IMR-90 (cell line): ENCODE data around the gene SPATS2L. TPM values are rescaled to one million over a fixed set of nuclear protein-coding genes. Genes with fewer than 3 reads are reported as not detected.

ENCODE experiments used
- ATAC-seq: fragments of 200-7000 bp; cut with Tn5 transposase; 2 replicates; pipeline ENCODE4 v1.9.1; 2020; ENCODE audit warnings: low read depth, mild to moderate bottlenecking, moderate library complexity
- BruUV-seq: library from RNA; stranded (reverse); fragments of 400-500 nt; replicated peaks from 2 replicates; lab custom pipeline; 2021; lab: Mats Ljungman, UMichigan
- CTCF ChIA-PET: fragments of 300-600 bp; formaldehyde crosslinking; extraction: SDS; loops from one replicate; lab custom pipeline; 2021; ENCODE audit warnings: antibody characterized with exemption; lab: Yijun Ruan, JAX
- POLR2A ChIA-PET: fragments of 300-600 bp; sonication (Branson Sonifier 250); formaldehyde crosslinking; loops from one replicate; lab custom pipeline; 2022; ENCODE audit warnings: antibody characterized with exemption; ENCODE audit not compliant: unreplicated experiment; lab: Charles Lee
- DNase-seq: peaks from one replicate; pipeline ENCODE4 v3.0.0; 2013
- H2AFZ ChIP-seq: replicated peaks from 2 replicates; pipeline ENCODE3; 2013; ENCODE audit warnings: low read length, mild to moderate bottlenecking; ENCODE audit not compliant: poor library complexity
- H2AK5ac ChIP-seq: 2 replicates; pipeline ENCODE4 v1.6.1; 2013; ENCODE audit warnings: low read depth, low read length, inconsistent platforms
- H2AK9ac ChIP-seq: replicated peaks from 2 replicates; pipeline ENCODE3; 2013; ENCODE audit warnings: mild to moderate bottlenecking, low read depth, low read length, moderate library complexity; ENCODE audit not compliant: poor library complexity
- H2BK120ac ChIP-seq: 2 replicates; pipeline ENCODE4 v1.6.1; 2013; ENCODE audit warnings: low read depth, low read length, inconsistent platforms
- H2BK15ac ChIP-seq: 3 replicates; pipeline ENCODE4 v1.6.1; 2013; ENCODE audit warnings: low read depth, low read length, inconsistent platforms
- H2BK20ac ChIP-seq: 2 replicates; pipeline ENCODE4 v1.6.1; 2013; ENCODE audit warnings: low read depth, mild to moderate bottlenecking, inconsistent platforms, low read length, moderate library complexity
- H2BK5ac ChIP-seq: 2 replicates; pipeline ENCODE4 v1.6.1; 2013; ENCODE audit warnings: mild to moderate bottlenecking, low read depth, low read length, inconsistent platforms; ENCODE audit not compliant: poor library complexity, severe bottlenecking
- H3K14ac ChIP-seq: replicated peaks from 2 replicates; pipeline ENCODE4 v1.6.1; 2013; ENCODE audit warnings: low read depth, low read length, inconsistent platforms
- H3K18ac ChIP-seq: 2 replicates; pipeline ENCODE4 v1.6.1; 2013; ENCODE audit warnings: low read depth, low read length, control low read depth
- H3K23ac ChIP-seq: 2 replicates; pipeline ENCODE4 v1.6.1; 2013; ENCODE audit warnings: low read depth, low read length, inconsistent platforms
- H3K27ac ChIP-seq: 2 replicates; pipeline ENCODE4 v1.5.1; 2013; ENCODE audit warnings: mild to moderate bottlenecking, control low read depth, low read length; ENCODE audit not compliant: insufficient read depth
- H3K27me3 ChIP-seq: 2 replicates; pipeline ENCODE4 v1.6.1; 2013; ENCODE audit warnings: low read length; ENCODE audit not compliant: control insufficient read depth, insufficient read depth
- H3K36me3 ChIP-seq: 2 replicates; pipeline ENCODE4 v1.6.1; 2013; ENCODE audit warnings: low read length, mixed read lengths; ENCODE audit not compliant: control insufficient read depth, insufficient read depth
- H3K4ac ChIP-seq: 2 replicates; pipeline ENCODE4 v1.6.1; 2013; ENCODE audit warnings: low read depth, low read length, inconsistent platforms
- H3K4me1 ChIP-seq: 2 replicates; pipeline ENCODE4 v1.6.1; 2013; ENCODE audit warnings: low read length, mixed read lengths; ENCODE audit not compliant: control insufficient read depth, insufficient read depth
- H3K4me2 ChIP-seq: 2 replicates; pipeline ENCODE4 v1.6.1; 2013; ENCODE audit warnings: low read depth, mild to moderate bottlenecking, control low read depth, low read length, moderate library complexity
- H3K4me3 ChIP-seq: 2 replicates; pipeline ENCODE4 v1.5.1; 2013; ENCODE audit warnings: low read depth, mild to moderate bottlenecking, control low read depth, low read length, moderate library complexity; ENCODE audit not compliant: insufficient read depth
- H3K56ac ChIP-seq: 2 replicates; pipeline ENCODE4 v1.6.1; 2013; ENCODE audit warnings: low read length, inconsistent platforms; ENCODE audit not compliant: insufficient read depth; ENCODE audit errors: extremely low read depth
- H3K79me1 ChIP-seq, 2 experiments: 2 replicates each; pipeline ENCODE4 v1.6.1; 2013; ENCODE audit warnings: low read length in 2 of 2, inconsistent platforms in 1 of 2, low read depth in 1 of 2
- H3K9ac ChIP-seq: 2 replicates; pipeline ENCODE4 v1.6.1; 2013; ENCODE audit warnings: low read depth, low read length, control low read depth
- H3K9me1 ChIP-seq: 2 replicates; pipeline ENCODE4 v1.6.1; 2013; ENCODE audit warnings: low read length, inconsistent platforms; ENCODE audit not compliant: insufficient read depth
- H3K9me3 ChIP-seq: 2 replicates; pipeline ENCODE4 v1.6.1; 2013; ENCODE audit warnings: low read length; ENCODE audit not compliant: control insufficient read depth, insufficient read depth
- H4K20me1 ChIP-seq: 2 replicates; pipeline ENCODE4 v1.6.1; 2013; ENCODE audit warnings: low read length, inconsistent platforms; ENCODE audit not compliant: insufficient read depth
- H4K5ac ChIP-seq: 2 replicates; pipeline ENCODE4 v1.6.1; 2013; ENCODE audit warnings: mild to moderate bottlenecking, low read depth, low read length, control low read depth
- H4K8ac ChIP-seq, 2 experiments: 2 replicates each; pipeline ENCODE4 v1.6.1; 2013; ENCODE audit warnings: low read depth in 2 of 2, low read length in 2 of 2, control low read depth in 1 of 2, inconsistent platforms in 1 of 2
- H4K91ac ChIP-seq: 2 replicates; pipeline ENCODE4 v1.6.1; 2013; ENCODE audit warnings: low read depth, low read length, inconsistent platforms; ENCODE audit not compliant: insufficient read depth
- BHLHE40 ChIP-seq: fragments of 150-350 bp; IDR thresholded peaks from 2 replicates; pipeline ENCODE4 v1.6.1; 2016; ENCODE audit warnings: mild to moderate bottlenecking, low read depth, low read length
- CHD1 ChIP-seq: IDR thresholded peaks from 2 replicates; pipeline ENCODE4 v1.6.1; 2012; ENCODE audit warnings: low read depth, low read length, improper control_type of control experiment
- FOS ChIP-seq: fragments of 150-350 bp; IDR thresholded peaks from 2 replicates; pipeline ENCODE4 v1.6.1; 2016; ENCODE audit warnings: low read depth, low read length
- MAZ ChIP-seq: IDR thresholded peaks from 2 replicates; pipeline ENCODE4 v1.6.1; 2012; ENCODE audit warnings: low read depth, mild to moderate bottlenecking, low read length, improper control_type of control experiment, moderate library complexity, borderline replicate concordance
- MXI1 ChIP-seq: IDR thresholded peaks from 2 replicates; pipeline ENCODE4 v1.6.1; 2012; ENCODE audit warnings: low read depth, mild to moderate bottlenecking, low read length, moderate library complexity, borderline replicate concordance
- NFE2L2 ChIP-seq: fragments of 150-350 bp; IDR thresholded peaks from 2 replicates; pipeline ENCODE4 v1.6.1; 2016; ENCODE audit warnings: low read depth, mild to moderate bottlenecking, low read length
- POLR2A ChIP-seq: IDR thresholded peaks from 2 replicates; pipeline ENCODE4 v1.6.1; 2012; ENCODE audit warnings: mild to moderate bottlenecking, low read depth, low read length
- RAD21 ChIP-seq: IDR thresholded peaks from 2 replicates; pipeline ENCODE4 v1.6.1; 2012; ENCODE audit warnings: low read length, improper control_type of control experiment
- RCOR1 ChIP-seq: IDR thresholded peaks from 2 replicates; pipeline ENCODE4 v1.6.1; 2012; ENCODE audit warnings: mild to moderate bottlenecking, low read length, improper control_type of control experiment; ENCODE audit not compliant: insufficient replicate concordance
- RFX5 ChIP-seq: IDR thresholded peaks from 2 replicates; pipeline ENCODE4 v1.8.0; 2012; ENCODE audit warnings: low read depth, mild to moderate bottlenecking, low read length, moderate library complexity
- WGBS, 2 experiments: methylation state at CpG; one replicate each; pipeline versions ENCODE4 v1.1.5 to v1.1.7; 2013; ENCODE audit warnings: missing lambda C conversion rate in 2 of 2; ENCODE audit not compliant: insufficient read length in 1 of 2; ENCODE audit errors: extremely low coverage in 2 of 2; 5-methylcytosine and 5-hydroxymethylcytosine counted together
- dilution Hi-C: fragments of 300-500 bp; cut with HindIII; formaldehyde crosslinking; loops from one replicate; pipeline ENCODE4 v1.14.3; 2018; ENCODE audit warnings: low sequenced_read_pairs; ENCODE audit not compliant: unreplicated experiment
- in situ Hi-C: fragments of 300-500 bp; cut with MboI; formaldehyde crosslinking; loops from 3 replicates; pipeline ENCODE4 v1.14.3; 2019; ENCODE audit warnings: low sequenced_read_pairs, inconsistent platforms, mixed read lengths
- intact Hi-C: fragments of 100-400 bp; cut with micrococcal nuclease; formaldehyde crosslinking; loops from 2 replicates; pipeline ENCODE4 v1.10.0; 2022
- polyA plus RNA-seq, 3 experiments: library from polyadenylated mRNA; depleted of rRNA; stranded (reverse); fragments of >200 nt; gene quantifications; 2 replicates each; pipeline ENCODE4 v1.2.3, GENCODE V29; 2012; ENCODE audit warnings: low replicate concordance in 1 of 3
- total RNA-seq: library from RNA; depleted of rRNA; stranded (reverse); fragments of >200 nt; gene quantifications from 2 replicates; pipeline ENCODE4 v1.2.3, GENCODE V29; 2012
- TF ChIP-seq, protein P1 (sequence below): fragments of 150-350 bp; IDR thresholded peaks from 2 replicates; pipeline ENCODE4 v1.6.1; 2016; ENCODE audit warnings: low read depth, mild to moderate bottlenecking, low read length, moderate library complexity, borderline replicate concordance
- TF ChIP-seq, protein P2 (sequence below): conservative IDR thresholded peaks from 2 replicates; pipeline ENCODE4 v1.5.1; 2012; ENCODE audit warnings: mild to moderate bottlenecking, low read depth, low read length, improper control_type of control experiment

SPATS2L gene
- total and polyA plus RNA-seq, 2 of the 4 experiments (the other 2 are of a cell fraction), result 118 to 155 TPM

DNA sequence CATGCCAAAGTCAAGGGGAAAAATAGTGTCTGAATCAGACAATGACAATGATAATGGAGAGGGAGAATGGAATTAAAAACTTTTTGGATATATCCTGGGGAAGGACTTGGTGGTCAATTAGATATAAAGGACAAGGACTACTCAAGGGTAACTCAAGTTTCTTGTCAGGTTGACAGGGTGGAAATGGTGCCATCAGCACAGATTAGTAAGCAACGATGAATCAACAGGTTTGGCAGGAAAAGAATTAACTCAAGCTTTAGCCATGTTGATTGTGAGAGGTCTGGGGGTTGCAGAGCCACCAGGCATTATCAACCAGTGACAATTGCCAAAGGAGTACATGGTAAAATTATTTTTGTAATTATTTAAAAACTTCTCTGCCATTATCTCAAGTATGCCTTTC is 35.8 kb upstream of the SPATS2L start:
- ATAC-seq, result no peak
- Histone ChIP-seq H3K27me3 (no peaks in the 10 kb centered on the region), H2AK9ac (no peak overlapping the region), H2AK5ac (no peak overlapping the region), H3K14ac (no peak overlapping the region), H3K4me1 (peaks cover 4% of the 10 kb centered on the region), H3K9me1 (no peaks in the 10 kb centered on the region; the same call in 1 of the 2 replicates), H3K9me3 (no peaks in the 10 kb centered on the region), H4K91ac (no peak overlapping the region), H2BK5ac (no peak overlapping the region), H2AFZ (no peak overlapping the region), H3K23ac (no peak overlapping the region), H3K4me2 (no peak overlapping the region), H3K18ac (no peak overlapping the region), H3K9ac (no peak overlapping the region), H3K4ac (no peak overlapping the region), H2BK15ac (no peak overlapping the region), H2BK120ac (no peak overlapping the region), H4K20me1 (no peaks in the 10 kb centered on the region), H3K79me1 (no peaks in the 10 kb centered on the region), H3K27ac (no peak overlapping the region), H3K56ac (no peak overlapping the region), H3K4me3 (no peak overlapping the region), H4K5ac (no peak overlapping the region), H2BK20ac (no peak overlapping the region), H3K36me3 (no peaks in the 10 kb centered on the region), H4K8ac (no peak overlapping the region)
- no peak for TF ChIP-seq POLR2A
- TF ChIP-seq, protein P1, sequence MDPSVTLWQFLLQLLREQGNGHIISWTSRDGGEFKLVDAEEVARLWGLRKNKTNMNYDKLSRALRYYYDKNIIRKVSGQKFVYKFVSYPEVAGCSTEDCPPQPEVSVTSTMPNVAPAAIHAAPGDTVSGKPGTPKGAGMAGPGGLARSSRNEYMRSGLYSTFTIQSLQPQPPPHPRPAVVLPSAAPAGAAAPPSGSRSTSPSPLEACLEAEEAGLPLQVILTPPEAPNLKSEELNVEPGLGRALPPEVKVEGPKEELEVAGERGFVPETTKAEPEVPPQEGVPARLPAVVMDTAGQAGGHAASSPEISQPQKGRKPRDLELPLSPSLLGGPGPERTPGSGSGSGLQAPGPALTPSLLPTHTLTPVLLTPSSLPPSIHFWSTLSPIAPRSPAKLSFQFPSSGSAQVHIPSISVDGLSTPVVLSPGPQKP, result no peak
- no peak for TF ChIP-seq RAD21
- TF ChIP-seq MAZ, result no peak
- TF ChIP-seq RFX5, result no peak
- no peak for TF ChIP-seq BHLHE40
- TF ChIP-seq NFE2L2, result no peak
- TF ChIP-seq RCOR1, result no peak
- TF ChIP-seq, protein P2, sequence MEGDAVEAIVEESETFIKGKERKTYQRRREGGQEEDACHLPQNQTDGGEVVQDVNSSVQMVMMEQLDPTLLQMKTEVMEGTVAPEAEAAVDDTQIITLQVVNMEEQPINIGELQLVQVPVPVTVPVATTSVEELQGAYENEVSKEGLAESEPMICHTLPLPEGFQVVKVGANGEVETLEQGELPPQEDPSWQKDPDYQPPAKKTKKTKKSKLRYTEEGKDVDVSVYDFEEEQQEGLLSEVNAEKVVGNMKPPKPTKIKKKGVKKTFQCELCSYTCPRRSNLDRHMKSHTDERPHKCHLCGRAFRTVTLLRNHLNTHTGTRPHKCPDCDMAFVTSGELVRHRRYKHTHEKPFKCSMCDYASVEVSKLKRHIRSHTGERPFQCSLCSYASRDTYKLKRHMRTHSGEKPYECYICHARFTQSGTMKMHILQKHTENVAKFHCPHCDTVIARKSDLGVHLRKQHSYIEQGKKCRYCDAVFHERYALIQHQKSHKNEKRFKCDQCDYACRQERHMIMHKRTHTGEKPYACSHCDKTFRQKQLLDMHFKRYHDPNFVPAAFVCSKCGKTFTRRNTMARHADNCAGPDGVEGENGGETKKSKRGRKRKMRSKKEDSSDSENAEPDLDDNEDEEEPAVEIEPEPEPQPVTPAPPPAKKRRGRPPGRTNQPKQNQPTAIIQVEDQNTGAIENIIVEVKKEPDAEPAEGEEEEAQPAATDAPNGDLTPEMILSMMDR, result no peak
- TF ChIP-seq FOS, result no peak
- no peak for TF ChIP-seq MXI1
- no peak for TF ChIP-seq CHD1
- dilution Hi-C loops, result no loop called here
- BruUV-seq, result no TSS peak
- ChIA-PET CTCF (no interaction called here), POLR2A (no interaction called here)
- in situ Hi-C loops, result no loop called here
- WGBS, 2 experiments, result 56% methylated on average over 1 of the region's 1 CpG; no CpG with 5 or more reads in 1 of the 2 experiments
- DNase-seq, result no peak
- intact Hi-C loops, result no loop called here
